ENCODE results near the gene MVB12B. TPM values are rescaled to one million over a fixed set of nuclear protein-coding genes. Genes with fewer than 3 reads are reported as not detected.

The MVB12B gene
- total RNA-seq, 1 donor from 2014 or later, result 8.8 TPM

DNA sequence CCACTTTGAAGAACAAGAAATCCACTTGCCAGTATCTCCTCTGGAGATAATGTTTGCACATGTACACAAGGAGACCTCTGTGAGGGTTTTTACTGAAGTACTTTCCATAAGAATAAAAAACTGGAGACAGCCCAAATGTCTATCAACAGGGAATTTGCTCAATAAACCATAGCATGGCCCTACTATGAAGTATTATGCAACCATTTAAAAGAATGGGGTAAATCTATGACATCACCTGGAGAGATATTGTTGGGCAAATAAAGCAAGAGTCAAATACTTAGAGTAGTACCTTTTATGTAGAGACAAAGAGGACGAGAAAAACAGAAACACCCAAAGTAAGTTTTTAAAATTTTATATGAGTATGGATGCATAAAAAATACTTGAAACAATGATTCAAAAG lies 23.9 kb upstream of the MVB12B start:
- ATAC-seq (no peak), DNase-seq (ENCODE audit: low spot score) (no peak)

DNA sequence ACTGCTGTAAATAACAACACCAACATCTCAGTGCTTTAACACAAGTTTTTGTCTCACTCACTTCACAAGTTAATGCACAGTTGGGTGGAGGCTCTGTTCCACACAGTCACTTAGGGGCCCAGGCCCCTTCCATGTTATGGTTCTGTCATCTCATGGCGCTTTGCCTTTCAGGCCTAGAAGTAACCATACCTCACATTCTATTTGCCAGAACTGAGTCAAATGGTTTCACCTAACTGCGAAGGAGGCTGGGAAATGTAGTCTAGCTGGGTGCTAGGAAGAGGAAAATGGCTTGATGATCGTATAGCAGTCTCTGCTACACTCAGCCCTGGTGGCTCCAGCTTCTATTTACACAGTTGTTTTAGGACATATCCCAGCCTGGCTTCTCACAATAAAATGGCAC lies 23.1 kb upstream of the MVB12B start:
- DNase-seq (ENCODE audit: low spot score) (no peak), ATAC-seq (no peak)

DNA sequence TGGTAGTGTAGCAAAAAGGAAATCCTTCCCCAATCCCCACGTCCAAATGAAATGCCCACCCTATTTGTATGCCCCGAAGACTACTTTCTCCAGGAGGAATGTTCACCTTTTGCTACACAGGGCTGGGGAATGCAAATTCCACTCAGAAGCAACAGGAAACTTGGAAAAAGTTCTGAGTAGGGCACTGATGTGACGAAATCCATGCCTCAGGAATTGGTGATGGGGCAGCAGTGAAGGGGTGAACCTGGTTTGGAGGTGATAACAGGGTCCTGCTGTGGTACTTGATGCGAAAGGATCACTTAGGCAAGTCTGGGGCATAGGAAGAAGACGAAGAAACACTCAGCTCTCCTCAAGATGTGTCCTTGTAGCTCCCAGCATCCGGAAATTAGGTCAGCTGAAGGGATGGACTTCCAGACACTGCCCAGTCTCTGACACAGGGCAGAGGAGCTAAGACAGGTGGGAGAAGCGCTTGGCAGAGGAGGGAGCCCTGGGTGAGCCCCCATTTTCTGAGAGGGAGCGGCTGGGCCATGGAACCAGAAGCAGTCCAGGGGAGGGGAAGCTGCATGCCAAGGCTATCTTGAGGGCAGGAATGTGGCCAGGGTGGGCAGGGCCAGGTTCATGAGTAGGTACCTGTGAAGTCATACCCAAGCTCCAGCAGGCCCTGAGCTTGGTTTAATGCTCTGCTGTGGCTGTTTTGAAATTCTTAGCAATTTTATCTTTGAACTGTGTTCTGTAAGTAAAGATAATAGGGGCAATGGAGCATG lies 22.2 kb upstream of the MVB12B start:
- no peak for ATAC-seq
- no peak for DNase-seq (ENCODE audit: low spot score)

DNA sequence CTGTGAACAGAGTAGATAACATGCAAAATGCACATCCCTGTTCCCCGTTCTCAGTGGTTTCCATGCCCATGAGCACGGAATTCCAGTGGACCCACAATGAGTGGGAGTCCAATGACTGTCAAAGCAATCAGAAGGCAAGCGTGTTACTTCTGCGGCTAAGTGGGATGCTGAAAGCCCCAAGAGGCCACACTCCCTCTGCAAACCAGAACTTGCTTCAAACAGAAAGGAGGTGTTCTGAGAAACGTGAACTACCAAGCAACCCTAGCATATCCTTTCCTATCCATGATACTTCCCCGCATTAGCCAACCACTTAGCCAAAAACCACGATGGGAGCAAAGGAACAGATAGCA lies 21.7 kb upstream of the MVB12B start:
- no peak for DNase-seq (ENCODE audit: low spot score)
- ATAC-seq, result no peak

DNA sequence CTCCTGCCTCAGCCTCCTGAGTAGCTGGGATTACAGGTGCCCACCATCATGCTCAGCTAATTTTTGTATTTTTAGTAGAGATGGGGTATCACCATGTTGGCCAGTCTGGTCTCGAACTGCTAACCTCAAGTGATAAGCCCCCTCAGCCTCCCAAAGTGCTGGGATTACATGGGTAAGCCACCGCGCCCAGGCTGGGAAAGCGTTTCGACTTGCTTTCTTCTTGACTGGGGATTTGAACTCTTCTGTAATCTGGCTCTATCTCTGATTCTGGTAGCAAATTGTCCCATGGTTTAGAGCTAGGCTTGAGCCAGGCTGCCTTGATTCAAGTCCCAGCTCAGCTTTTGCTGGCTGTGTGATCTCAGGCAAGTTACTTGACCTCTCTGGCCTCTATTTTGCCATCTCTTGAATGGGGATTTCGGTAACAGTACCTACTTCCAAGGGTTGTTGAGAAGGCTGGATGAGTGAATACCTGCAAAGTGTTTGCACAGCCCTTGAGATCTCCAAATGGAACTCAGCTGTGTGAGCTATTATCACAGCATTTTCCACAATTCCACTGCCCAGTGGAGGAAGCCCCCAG lies 20.5 kb upstream of the MVB12B start:
- peak; percentile 19 for DNase-seq (ENCODE audit: low spot score)
- no peak for ATAC-seq

DNA sequence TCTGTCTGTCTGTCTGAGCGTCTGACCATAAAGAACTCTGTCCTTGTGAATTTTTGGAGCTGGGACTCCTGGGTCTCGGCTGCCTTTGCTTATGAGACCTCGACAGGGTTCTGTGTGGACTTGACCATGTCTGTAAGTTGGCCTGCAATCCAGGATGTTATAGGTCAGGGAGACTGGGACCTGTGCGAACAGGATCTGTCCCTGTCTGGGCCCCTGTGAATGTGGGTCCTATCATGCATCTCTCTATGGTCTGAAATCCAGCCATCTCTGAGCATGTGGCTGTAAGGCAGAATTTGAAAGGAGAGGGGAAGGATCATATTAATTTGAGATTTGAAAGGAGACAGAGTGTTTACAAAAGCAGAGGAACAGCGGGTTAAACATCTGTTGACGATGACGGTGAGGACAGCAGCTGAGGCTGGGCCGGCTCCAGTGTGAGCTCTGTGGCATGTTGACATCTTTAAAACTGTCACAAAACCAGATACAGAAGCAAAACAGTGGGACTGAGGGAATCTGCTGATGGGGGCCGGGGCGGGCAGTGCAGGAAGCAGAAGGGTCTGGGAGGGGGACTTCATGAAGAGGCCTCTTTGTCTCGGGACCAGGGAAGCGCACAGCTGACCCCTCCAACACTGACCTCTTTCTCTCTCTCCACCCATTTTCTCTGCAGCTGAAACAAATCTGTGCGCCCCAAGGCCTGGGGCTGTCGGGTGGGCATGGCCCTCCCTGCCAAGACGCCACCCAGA lies 19.1 kb upstream of the MVB12B start:
- ATAC-seq, result no peak
- DNase-seq (ENCODE audit: low spot score), result peak; percentile 22

DNA sequence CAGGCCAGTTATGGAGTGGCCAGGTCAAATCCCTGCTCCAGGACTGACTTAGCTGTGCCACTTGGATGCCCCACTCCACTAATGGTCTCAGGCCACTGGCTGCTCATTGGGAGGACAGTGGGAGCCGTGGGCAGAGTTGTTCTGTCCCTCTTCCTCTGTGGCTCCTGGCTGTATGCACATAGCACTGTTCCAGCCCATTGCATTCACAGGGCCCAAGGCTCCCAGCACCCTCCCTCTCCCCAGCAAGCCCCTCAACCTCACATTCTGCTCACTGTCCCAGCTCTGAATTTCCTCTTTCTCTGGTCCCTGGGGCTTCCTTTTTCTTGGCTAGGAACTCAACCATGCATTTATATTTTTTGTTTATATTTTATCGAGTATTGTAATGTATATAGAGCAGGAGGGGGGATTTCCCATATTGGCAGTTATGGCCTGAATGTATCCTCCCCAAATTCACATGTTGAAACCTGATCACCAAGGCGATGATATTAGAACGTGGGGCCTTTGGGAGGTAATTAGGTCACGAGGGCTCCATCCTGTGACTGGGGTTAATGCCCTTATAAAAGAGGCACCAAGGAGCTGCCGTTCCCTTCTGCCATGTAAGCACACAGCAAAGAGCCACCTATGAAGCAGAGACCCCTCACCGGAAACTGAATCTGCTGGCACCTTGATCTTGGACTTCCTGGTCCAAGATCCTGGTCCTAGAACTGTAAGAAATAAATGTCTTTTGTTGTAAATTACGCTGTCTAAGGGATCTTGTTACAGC lies 17.0 kb upstream of the MVB12B start:
- peak; percentile 41 for ATAC-seq
- DNase-seq (ENCODE audit: low spot score), result peak; percentile 33

DNA sequence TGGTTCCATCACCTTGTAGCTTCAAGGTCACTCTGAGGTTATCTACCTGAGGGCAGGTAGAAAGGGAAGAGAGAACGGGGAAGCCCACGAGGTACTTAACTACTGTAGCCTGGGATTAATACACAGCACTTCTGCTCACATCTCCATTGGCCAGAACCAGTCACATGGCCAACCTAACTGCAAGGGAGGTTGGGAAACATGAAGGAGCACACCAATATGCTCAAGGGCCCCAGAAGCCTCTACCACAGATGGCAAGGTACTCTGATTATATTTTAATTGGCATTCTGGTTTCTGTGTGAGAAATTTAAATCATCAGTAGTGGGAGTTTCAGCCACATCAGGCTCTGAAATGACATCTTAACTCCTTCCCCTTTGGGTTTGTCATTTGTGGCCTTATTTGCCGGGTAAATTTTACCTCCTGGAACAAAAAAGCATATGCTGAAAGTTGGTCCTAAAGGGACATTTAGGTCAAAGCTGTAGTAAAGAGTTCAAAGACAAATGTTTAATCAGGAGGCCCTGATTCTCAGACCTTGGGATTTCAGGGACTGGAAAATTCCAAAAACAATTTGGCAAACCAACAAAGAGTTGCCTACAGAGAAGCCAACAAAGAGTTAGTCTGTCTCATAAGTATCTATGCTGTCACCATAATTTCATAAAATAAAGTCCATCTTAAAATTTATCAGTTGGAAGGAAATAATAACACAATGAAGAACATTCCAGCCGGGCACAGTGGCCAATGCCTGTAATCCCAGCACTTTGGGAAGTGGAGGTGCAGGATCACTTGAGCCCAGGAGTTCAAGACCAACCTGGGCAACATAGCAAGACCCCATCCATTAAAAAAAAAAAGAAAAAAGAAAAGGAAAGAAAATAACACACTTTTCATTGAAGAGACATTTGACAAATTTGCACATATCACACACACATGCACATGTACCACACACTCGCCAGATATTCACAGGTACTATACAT lies 13.8 kb upstream of the MVB12B start:
- ATAC-seq (no peak), DNase-seq (ENCODE audit: low spot score) (no peak)

DNA sequence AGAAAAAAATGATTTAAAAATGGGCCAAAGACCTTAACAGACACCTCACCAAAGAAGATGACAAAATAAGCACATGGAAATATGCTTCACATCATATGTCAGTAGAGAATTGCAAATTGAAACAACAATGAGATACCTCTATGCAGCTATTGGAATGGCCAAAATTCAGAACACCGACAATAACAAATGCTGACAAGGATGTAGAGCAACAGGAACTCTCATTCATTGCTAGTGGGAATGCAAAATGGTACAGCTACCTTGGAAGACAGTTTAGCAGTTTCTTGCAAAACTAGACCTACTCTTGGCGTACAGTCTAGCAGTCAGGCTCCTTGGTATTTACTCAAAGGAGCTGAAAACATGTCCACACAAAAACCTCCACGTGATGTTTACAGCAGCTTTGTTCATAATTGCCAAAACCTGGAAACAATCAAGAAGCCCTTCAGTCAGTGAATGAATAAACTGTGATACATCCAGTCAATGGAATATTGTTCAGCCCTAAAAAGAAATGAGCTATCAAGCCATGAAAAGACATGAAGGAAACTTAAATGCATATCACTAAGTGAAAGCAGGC lies 10.5 kb upstream of the MVB12B start:
- no peak for ATAC-seq
- DNase-seq (ENCODE audit: low spot score), result no peak

DNA sequence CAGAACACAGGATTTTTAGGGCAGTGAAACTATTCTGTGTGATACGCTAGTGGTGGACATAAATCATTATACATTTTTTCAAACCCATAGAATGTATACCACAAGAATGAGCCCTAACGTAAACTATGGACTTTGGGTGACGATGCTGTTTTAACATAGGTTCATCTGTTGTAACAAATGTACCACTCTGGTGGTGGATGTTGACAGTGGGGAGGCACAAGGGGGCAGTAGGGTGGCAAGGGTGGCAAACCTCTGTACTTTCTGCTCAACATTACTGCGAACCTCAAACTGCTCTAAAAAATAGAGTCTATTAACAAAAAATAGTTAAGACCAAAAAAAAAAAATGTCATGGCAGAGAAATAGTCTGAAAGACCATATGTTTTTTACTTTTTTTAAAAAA lies 9.1 kb upstream of the MVB12B start:
- DNase-seq (ENCODE audit: low spot score), result no peak

DNA sequence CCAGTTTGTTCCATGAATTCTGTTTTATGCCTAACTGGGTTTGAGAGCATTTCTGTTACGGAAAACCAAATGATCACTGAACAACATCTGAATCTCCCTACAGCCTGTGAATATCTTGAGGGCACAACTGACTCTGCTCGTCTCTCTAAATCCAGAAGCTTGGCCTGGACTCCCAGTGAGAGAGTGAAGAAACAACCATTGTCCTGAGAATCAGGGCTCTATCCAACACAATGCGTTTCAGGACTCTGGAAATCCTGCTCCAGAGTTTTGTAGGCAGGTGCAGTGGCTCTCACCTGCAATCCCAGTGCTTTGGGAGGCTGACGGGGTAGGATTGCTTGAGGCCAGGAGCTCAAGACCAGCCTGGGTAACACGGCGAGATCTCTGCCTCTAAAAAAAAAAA lies 7.8 kb upstream of the MVB12B start:
- no peak for ATAC-seq
- no peak for DNase-seq (ENCODE audit: low spot score)

More for the DNA sequence above, 9.1 kb upstream of the MVB12B start:
- ATAC-seq, result peak; percentile 94

DNA sequence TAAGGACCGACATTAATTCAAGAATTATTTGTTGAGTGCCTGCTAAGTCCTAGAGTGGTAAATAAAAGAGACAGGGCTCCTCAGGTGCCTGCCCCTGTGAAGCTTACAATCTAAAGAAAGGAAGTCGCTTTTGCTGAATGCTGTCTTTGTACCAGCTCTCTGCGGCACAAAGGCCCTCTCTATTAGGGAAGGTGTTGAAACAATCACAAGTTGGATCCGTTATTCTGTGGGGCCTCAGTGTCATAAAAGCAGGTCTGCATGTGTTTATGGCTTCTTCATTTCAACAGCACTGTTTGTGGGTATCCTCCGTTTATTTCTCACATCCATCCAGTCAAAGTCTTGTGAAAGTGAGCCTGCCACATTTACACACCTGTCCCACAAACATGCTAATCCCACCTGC lies 7.0 kb upstream of the MVB12B start:
- ATAC-seq, result no peak
- DNase-seq (ENCODE audit: low spot score), result no peak

DNA sequence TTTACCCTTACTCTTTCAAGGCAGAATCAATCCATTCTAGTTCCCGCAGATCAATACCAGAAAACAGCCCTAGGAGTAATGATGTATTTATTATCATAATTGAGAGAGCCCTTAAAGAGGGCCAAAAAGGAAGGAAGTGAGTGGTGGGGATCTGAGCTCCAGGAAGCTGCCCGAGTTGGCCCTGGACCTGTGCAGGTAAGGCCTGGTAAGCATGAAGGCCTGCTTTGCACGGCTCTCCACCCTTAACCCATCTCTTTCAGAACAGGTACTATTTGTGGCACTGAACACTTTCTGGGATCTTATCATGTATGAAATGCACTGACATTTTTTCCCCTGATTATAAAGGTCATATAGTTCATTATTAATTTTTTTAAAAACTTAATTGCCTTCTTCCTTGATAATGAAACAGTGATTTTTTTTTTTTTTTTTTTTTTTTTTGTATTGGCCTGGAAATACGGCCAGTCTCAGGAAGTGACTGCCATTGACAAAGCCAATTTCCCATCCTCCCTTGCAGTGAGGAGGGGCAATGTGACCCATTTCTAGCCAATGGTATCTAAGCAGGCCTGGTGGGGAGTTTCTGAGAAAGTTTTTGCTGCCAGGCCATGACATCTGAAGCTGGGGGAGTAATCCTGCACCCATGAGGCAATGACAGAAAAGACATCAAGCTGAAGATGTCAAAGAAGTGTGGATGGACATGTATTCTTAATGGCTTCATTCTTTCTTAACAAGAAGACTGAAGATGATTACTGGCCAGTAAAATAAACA lies 6.3 kb upstream of the MVB12B start:
- DNase-seq (ENCODE audit: low spot score), result no peak
- ATAC-seq, result no peak

DNA sequence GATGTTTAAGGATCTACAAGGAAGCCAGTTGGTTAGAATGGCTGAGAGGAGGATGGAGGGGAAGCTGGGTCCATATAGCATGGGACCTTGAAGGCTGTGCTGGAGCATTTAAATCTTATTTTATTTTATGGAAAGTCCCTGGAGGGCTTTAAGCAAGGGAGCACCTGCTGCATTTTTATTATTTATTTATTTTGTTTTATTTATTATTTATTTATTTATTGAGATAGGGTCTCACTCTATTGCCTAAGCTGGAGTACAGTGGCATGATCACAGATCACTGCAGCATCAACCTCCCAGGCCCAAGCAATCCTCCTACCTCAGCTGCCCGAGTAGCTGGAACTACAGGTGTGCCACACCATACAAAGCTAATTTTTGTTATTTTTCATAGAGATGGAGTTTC lies 4.9 kb upstream of the MVB12B start:
- DNase-seq (ENCODE audit: low spot score) (no peak), ATAC-seq (no peak)

DNA sequence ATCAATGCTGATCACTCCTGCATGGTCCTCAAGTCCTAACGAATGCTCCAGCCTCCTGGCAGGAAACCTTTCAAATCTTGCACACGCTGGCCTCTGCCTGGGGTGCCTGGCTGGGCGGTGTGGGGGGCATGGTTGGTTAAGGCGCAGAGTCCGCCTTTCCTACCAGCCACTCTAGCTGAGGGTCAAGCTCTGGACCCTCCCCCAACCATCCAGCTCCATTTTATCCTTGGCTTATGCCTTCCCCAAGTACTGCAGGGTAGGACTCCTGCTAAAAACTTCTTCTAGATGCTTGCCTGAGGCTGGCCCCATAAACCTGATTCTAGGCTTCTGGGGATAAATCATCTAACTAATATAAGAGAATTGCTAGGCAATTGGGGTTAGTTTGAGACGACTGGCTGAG lies 808 bp upstream of the MVB12B start:
- DNase-seq (ENCODE audit: low spot score) (no peak), ATAC-seq (no peak)

DNA sequence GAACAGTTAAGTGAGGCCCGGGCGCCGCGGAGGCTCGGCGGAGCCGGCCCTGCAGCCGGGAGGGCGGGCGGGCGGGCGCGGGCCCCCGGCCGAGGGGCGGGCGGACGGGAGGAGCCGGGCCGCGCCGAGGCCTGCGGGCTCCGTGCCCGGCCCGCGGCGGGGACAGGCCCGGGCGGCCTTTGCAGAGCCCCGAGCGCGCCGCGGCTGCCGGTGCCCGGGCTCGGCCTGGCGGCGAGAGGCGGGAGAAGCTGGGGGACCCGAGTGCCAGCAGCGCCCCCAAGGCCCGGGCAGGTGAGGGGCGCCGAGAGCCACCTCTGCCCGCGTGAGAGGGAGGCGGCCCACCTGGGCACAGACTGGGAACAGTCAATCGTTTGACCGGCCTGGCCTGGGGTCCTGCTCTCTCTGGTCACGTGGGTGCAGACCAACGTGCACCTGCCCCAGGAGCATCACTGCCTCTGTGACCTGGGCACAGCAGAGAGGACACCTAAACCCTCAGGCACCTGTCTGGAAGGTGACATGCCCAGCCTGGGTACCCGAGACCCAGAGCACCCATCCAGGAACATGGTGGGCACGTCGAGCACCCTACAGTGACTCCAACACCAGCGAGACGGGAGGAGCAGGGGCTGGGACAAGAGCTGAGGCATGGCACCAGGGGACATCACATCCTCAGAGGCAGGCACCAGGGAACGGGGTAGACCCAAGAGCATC lies 531 bp downstream of the MVB12B start:
- DNase-seq (ENCODE audit: low spot score) (peak; percentile 53), ATAC-seq (peak; percentile 87)

DNA sequence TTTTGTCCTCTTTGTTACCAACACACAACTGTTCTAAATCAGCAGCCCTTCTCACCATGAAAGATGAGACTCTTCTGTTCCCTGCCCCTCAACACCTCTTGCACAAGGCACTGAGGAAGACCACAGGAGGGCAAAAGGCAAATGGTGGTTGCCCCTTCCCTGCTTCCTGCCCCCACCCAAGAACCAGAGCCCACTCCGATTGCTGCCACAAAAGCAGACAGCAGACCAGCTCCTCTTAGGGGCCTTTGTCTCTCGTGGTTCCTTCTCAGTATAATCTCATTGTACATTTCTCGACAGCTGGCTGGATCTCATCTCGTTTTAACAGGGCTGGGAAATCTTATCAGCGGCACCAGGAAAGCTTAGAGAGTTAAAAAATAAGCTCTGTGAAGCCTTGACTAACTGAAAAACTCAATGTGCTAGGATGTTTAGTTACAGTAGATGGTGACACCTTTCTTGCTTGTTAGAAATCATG lies 1.1 kb downstream of the MVB12B start:
- no peak for DNase-seq (ENCODE audit: low spot score)

DNA sequence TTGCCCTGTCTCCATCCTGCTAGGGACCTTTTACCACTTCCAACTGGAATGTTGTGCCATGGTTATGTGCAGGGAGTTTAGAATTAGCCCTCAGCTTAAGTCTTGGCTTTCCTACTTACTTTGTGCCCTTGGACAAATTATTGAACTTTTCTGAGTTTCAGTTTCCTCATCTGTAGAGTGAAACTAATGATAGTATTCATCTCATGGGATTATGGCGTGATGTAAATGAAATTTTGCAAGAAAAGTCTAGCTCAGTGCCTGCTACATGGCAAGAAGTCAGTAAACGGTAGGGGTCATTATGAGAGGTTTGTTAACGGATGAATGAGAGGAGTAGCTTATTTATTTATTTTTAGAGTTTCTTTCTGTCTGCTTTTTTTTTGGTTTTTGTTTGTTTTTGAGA lies 1.8 kb downstream of the MVB12B start:
- ATAC-seq, result no peak
- DNase-seq (ENCODE audit: low spot score), result no peak

More for the DNA sequence above, 1.1 kb downstream of the MVB12B start:
- ATAC-seq, result no peak
